OCI-LY1 (cell line): ENCODE measurements around the gene AQP10.
"Not testable (repeated sequence)": the region's sequence is repeated elsewhere in the genome, so short reads cannot be mapped to it uniquely, and the experiment has no call there.

Source experiments
- H2AFZ ChIP-seq: fragments of 200-600 bp; sonication (generic), shearing (Covaris generic); 2 replicates; pipeline ENCODE4 v1.6.0; 2014; ENCODE audit warnings: antibody characterized with exemption, mild to moderate bottlenecking, low read length
- H3F3A ChIP-seq: fragments of 200-600 bp; sonication (generic), shearing (Covaris generic); 2 replicates; pipeline ENCODE4 v1.6.0; 2014; ENCODE audit warnings: mild to moderate bottlenecking, antibody characterized with exemption, low read length, moderate library complexity; ENCODE audit not compliant: insufficient read depth
- H3K27ac ChIP-seq: fragments of 200-600 bp; sonication (generic); 2 replicates; pipeline ENCODE4 v1.5.1; 2014; ENCODE audit warnings: low read length, mixed run types, mild to moderate bottlenecking, low read depth; ENCODE audit not compliant: poor library complexity, severe bottlenecking
- H3K27me3 ChIP-seq: fragments of 200-600 bp; sonication (generic); 2 replicates; pipeline ENCODE4 v1.6.0; 2014; ENCODE audit warnings: antibody characterized with exemption, mild to moderate bottlenecking, low read length, moderate library complexity; ENCODE audit not compliant: insufficient read depth
- H3K36me3 ChIP-seq: fragments of 200-600 bp; sonication (generic); 2 replicates; pipeline ENCODE4 v1.6.1; 2014; ENCODE audit warnings: mild to moderate bottlenecking, antibody characterized with exemption, low read length, moderate library complexity, mixed read lengths; ENCODE audit not compliant: insufficient read depth
- H3K4me1 ChIP-seq: fragments of 200-600 bp; sonication (generic); 2 replicates; pipeline ENCODE4 v1.5.1; 2014; ENCODE audit warnings: mild to moderate bottlenecking, low read length, moderate library complexity; ENCODE audit not compliant: insufficient read depth, severe bottlenecking
- H3K4me2 ChIP-seq: fragments of 200-600 bp; sonication (generic), shearing (Covaris generic); 2 replicates; pipeline ENCODE4 v1.6.1; 2014; ENCODE audit warnings: low read length
- H3K4me3 ChIP-seq: fragments of 200-600 bp; sonication (generic); 2 replicates; pipeline ENCODE4 v1.5.1; 2014; ENCODE audit warnings: low read length, low read depth, mild to moderate bottlenecking, mixed read lengths; ENCODE audit not compliant: poor library complexity, severe bottlenecking
- H3K79me2 ChIP-seq: fragments of 200-600 bp; shearing (Covaris generic); 2 replicates; pipeline ENCODE4 v1.6.1; 2016; ENCODE audit warnings: mixed run types, low read length, mixed read lengths; ENCODE audit not compliant: insufficient read depth
- H3K9ac ChIP-seq: fragments of 200-600 bp; sonication (generic), shearing (Covaris generic); 2 replicates; pipeline ENCODE4 v1.6.1; 2014; ENCODE audit warnings: mild to moderate bottlenecking, low read length, mixed read lengths
- H3K9me2 ChIP-seq: fragments of 200-600 bp; sonication (generic), shearing (Covaris generic); 2 replicates; pipeline ENCODE4 v1.6.1; 2014; ENCODE audit warnings: low read depth, mild to moderate bottlenecking, low read length, mixed read lengths
- H3K9me3 ChIP-seq: fragments of 200-600 bp; shearing (Covaris generic); 2 replicates; pipeline ENCODE4 v1.6.1; 2014; ENCODE audit warnings: low read length, mixed read lengths
- H4K20me1 ChIP-seq: fragments of 200-600 bp; sonication (generic), shearing (Covaris generic); 2 replicates; pipeline ENCODE4 v1.6.0; 2016; ENCODE audit warnings: mild to moderate bottlenecking, low read length; ENCODE audit not compliant: insufficient read depth
- CTCF ChIP-seq: fragments of 200-600 bp; sonication (generic), shearing (Covaris generic); IDR thresholded peaks from 2 replicates; pipeline ENCODE4 v1.5.1; 2017; ENCODE audit warnings: mild to moderate bottlenecking, antibody characterized with exemption, low read length, moderate library complexity, mixed read lengths
- EZH2 ChIP-seq: fragments of 200-600 bp; sonication (generic), shearing (Covaris generic); IDR thresholded peaks from 2 replicates; pipeline ENCODE4 v1.8.0; 2017; ENCODE audit warnings: borderline replicate concordance, mixed run types, mild to moderate bottlenecking, antibody characterized with exemption, low read length, moderate library complexity, mixed read lengths

AQP10 gene

GRCh38 chr1:154337253-154337894 is 16.5 kb downstream of the AQP10 start:
- no peaks in the 10 kb centered on the region for H3K79me2 ChIP-seq
- no peak overlapping the region for H2AFZ ChIP-seq
- H3K27me3 ChIP-seq: no peaks in the 10 kb centered on the region
- H3F3A ChIP-seq: no peaks in the 10 kb centered on the region
- H3K27ac ChIP-seq: no peak overlapping the region
- no peak overlapping the region for H3K9ac ChIP-seq
- H3K9me2 ChIP-seq: no peaks in the 10 kb centered on the region
- no peak for TF ChIP-seq EZH2
- TF ChIP-seq CTCF: no peak
- no peak overlapping the region for H3K4me2 ChIP-seq
- H4K20me1 ChIP-seq: no peaks in the 10 kb centered on the region
- H3K4me3 ChIP-seq: no peak overlapping the region
- H3K9me3 ChIP-seq: no peaks in the 10 kb centered on the region
- H3K4me1 ChIP-seq: peaks cover 6% of the 10 kb centered on the region
- no peaks in the 10 kb centered on the region; the same call in 1 of the 2 replicates for H3K36me3 ChIP-seq

GRCh38 chr1:154338875-154339274 is 18.0 kb downstream of the AQP10 start:
- TF ChIP-seq EZH2 (no peak), CTCF (no peak)
- H3F3A ChIP-seq: no peaks in the 10 kb centered on the region
- H3K9me2 ChIP-seq: no peaks in the 10 kb centered on the region
- no peak overlapping the region for H3K27ac ChIP-seq
- H3K4me1 ChIP-seq: peaks cover 6% of the 10 kb centered on the region
- H3K9ac ChIP-seq: no peak overlapping the region
- no peak overlapping the region for H3K4me2 ChIP-seq
- no peak overlapping the region for H3K4me3 ChIP-seq
- H3K79me2 ChIP-seq: no peaks in the 10 kb centered on the region
- H3K27me3 ChIP-seq: no peaks in the 10 kb centered on the region
- H2AFZ ChIP-seq: no peak overlapping the region
- no peaks in the 10 kb centered on the region for H3K9me3 ChIP-seq
- no peaks in the 10 kb centered on the region for H4K20me1 ChIP-seq
- no peaks in the 10 kb centered on the region; the same call in 1 of the 2 replicates for H3K36me3 ChIP-seq

- not testable (repeated sequence) for H3K27ac ChIP-seq, H3K36me3 ChIP-seq, H3K4me2 ChIP-seq, H3K4me1 ChIP-seq, H3K27me3 ChIP-seq, H3K9ac ChIP-seq, H4K20me1 ChIP-seq, H3F3A ChIP-seq, H3K9me2 ChIP-seq, H3K9me3 ChIP-seq, H3K79me2 ChIP-seq, H2AFZ ChIP-seq, H3K4me3 ChIP-seq
These were observed 20.5 kb downstream of the AQP10 start for GRCh38 chr1:154341366-154341765.

- no peak overlapping the region for H3K4me2 ChIP-seq
- H3K9me3 ChIP-seq: no peaks in the 10 kb centered on the region
- H3K27ac ChIP-seq: no peak overlapping the region
- H3K79me2 ChIP-seq: no peaks in the 10 kb centered on the region
- H3K9me2 ChIP-seq: no peaks in the 10 kb centered on the region
- no peak overlapping the region for H3K9ac ChIP-seq
- H3K27me3 ChIP-seq: no peaks in the 10 kb centered on the region
- H3K4me1 ChIP-seq: no peaks in the 10 kb centered on the region
- no peak overlapping the region for H2AFZ ChIP-seq
- no peaks in the 10 kb centered on the region; the same call in 1 of the 2 replicates for H3K36me3 ChIP-seq
- no peaks in the 10 kb centered on the region for H3F3A ChIP-seq
- TF ChIP-seq CTCF: no peak
- TF ChIP-seq EZH2: no peak
- no peaks in the 10 kb centered on the region for H4K20me1 ChIP-seq
- H3K4me3 ChIP-seq: no peak overlapping the region
These were observed 21.2 kb downstream of the AQP10 start for GRCh38 chr1:154342132-154342531.
